ENCODE measurements around the gene NID2.

The NID2 gene

GRCh38 chr14:51967521-51967920 is 101.3 kb downstream of the NID2 start:
- DNase-seq (ENCODE audit: low spot score), result no peak
- in situ Hi-C loops (cut with MboI; ENCODE audit: low pct_unique_long_range_greater_than_20kb, low sequenced_read_pairs, unreplicated experiment), result no loop called here
- no peak for TF ChIP-seq CTCF (IDR thresholded peaks at IDR 0.05; ENCODE audit: extremely low read depth, insufficient read depth, missing control alignments)

GRCh38 chr14:51963286-51963685 is 105.6 kb downstream of the NID2 start:
- no peak for DNase-seq (ENCODE audit: low spot score)
- TF ChIP-seq CTCF (IDR thresholded peaks at IDR 0.05; ENCODE audit: extremely low read depth, insufficient read depth, missing control alignments), result no peak
- in situ Hi-C loops (cut with MboI; ENCODE audit: low pct_unique_long_range_greater_than_20kb, low sequenced_read_pairs, unreplicated experiment), result no loop called here

GRCh38 chr14:51962711-51963110 is 106.1 kb downstream of the NID2 start:
- no peak for DNase-seq (ENCODE audit: low spot score)
- in situ Hi-C loops (cut with MboI; ENCODE audit: low pct_unique_long_range_greater_than_20kb, low sequenced_read_pairs, unreplicated experiment), result no loop called here
- TF ChIP-seq CTCF (IDR thresholded peaks at IDR 0.05; ENCODE audit: extremely low read depth, insufficient read depth, missing control alignments), result no peak

GRCh38 chr14:51960866-51961265 is 108.0 kb downstream of the NID2 start:
- no peak for DNase-seq (ENCODE audit: low spot score)
- no peak for TF ChIP-seq CTCF (IDR thresholded peaks at IDR 0.05; ENCODE audit: extremely low read depth, insufficient read depth, missing control alignments)
- in situ Hi-C loops (cut with MboI; ENCODE audit: low pct_unique_long_range_greater_than_20kb, low sequenced_read_pairs, unreplicated experiment), result no loop called here

- no peak for TF ChIP-seq CTCF (IDR thresholded peaks at IDR 0.05; ENCODE audit: extremely low read depth, insufficient read depth, missing control alignments)
- in situ Hi-C loops (cut with MboI; ENCODE audit: low pct_unique_long_range_greater_than_20kb, low sequenced_read_pairs, unreplicated experiment), result no loop called here
- DNase-seq (ENCODE audit: low spot score), result no peak
Measured at GRCh38 chr14:51959928-51960327, 108.9 kb downstream of the NID2 start.

DNA sequence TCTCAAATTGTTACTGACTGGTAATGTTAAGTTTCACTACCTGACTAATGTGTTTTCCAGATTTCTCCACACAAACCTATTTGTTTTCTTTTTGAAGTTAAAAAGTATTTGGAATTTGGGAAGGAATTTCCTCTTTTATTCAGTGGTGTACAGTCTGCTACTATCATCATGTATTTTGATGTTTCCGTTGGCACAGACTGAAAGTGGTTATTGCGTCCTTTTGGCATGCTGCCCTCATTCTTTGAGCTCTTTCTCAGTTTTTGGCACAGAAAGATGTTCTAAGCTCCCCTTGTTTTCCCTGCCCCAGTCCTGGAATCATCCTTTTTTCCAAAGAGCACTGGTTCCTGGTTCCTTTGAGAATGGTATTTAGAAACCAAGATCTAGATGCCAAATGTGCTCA is 110.9 kb downstream of the NID2 start:
- no peak for DNase-seq (ENCODE audit: low spot score)
- in situ Hi-C loops (cut with MboI; ENCODE audit: low pct_unique_long_range_greater_than_20kb, low sequenced_read_pairs, unreplicated experiment), result no loop called here
- no peak for TF ChIP-seq CTCF (IDR thresholded peaks at IDR 0.05; ENCODE audit: extremely low read depth, insufficient read depth, missing control alignments)
